Brain pericyte (primary cell): ENCODE data around the gene NEB.
"Not testable (repeated sequence)": the region's sequence is repeated elsewhere in the genome, so short reads cannot be mapped to it uniquely, and the experiment has no call there.

Experiments used
- DNase-seq: peaks from one replicate; pipeline ENCODE4 v3.0.0-alpha.2; 2012; ENCODE audit warnings: low read depth, low spot score

The NEB gene

GRCh38 chr2:151654891-151655290 lies 79.4 kb downstream of the NEB start:
- DNase-seq = no peak

GRCh38 chr2:151654085-151654484 lies 80.2 kb downstream of the NEB start:
- no peak for DNase-seq

GRCh38 chr2:151651274-151651673 lies 83.0 kb downstream of the NEB start:
- DNase-seq = no peak

GRCh38 chr2:151650456-151650855 lies 83.8 kb downstream of the NEB start:
- DNase-seq = no peak

GRCh38 chr2:151649966-151650365 lies 84.3 kb downstream of the NEB start:
- DNase-seq = no peak

GRCh38 chr2:151649400-151649799 lies 84.9 kb downstream of the NEB start:
- DNase-seq = no peak

- DNase-seq = not testable (repeated sequence)
Observed at GRCh38 chr2:151646512-151646911, 87.8 kb downstream of the NEB start.

- no peak for DNase-seq
Observed at GRCh38 chr2:151644580-151644979, 89.7 kb downstream of the NEB start.

- DNase-seq = not testable (repeated sequence)
Observed at GRCh38 chr2:151641895-151642294, 92.4 kb downstream of the NEB start.

- no peak for DNase-seq
Observed at GRCh38 chr2:151640087-151640486, 94.2 kb downstream of the NEB start.

GRCh38 chr2:151638990-151639389 lies 95.3 kb downstream of the NEB start:
- DNase-seq = no peak

- no peak for DNase-seq
Observed at GRCh38 chr2:151638191-151638933, 95.9 kb downstream of the NEB start.

- no peak for DNase-seq
Observed at GRCh38 chr2:151637271-151637781, 97.0 kb downstream of the NEB start.

- no peak for DNase-seq
Observed at GRCh38 chr2:151634736-151635467, 99.4 kb downstream of the NEB start.

- no peak for DNase-seq
Observed at GRCh38 chr2:151632993-151633565, 101.2 kb downstream of the NEB start.

- no peak for DNase-seq
Observed at GRCh38 chr2:151630372-151630771, 103.9 kb downstream of the NEB start.

GRCh38 chr2:151627353-151627752 lies 106.9 kb downstream of the NEB start:
- no peak for DNase-seq

- DNase-seq = no peak
Observed at GRCh38 chr2:151624271-151624670, 110.0 kb downstream of the NEB start.

- DNase-seq = no peak
Observed at GRCh38 chr2:151623631-151624030, 110.6 kb downstream of the NEB start.

- no peak for DNase-seq
Observed at GRCh38 chr2:151620761-151621160, 113.5 kb downstream of the NEB start.

GRCh38 chr2:151619337-151619989 lies 114.8 kb downstream of the NEB start:
- DNase-seq = peak; percentile 5

- no peak for DNase-seq
Observed at GRCh38 chr2:151616760-151617339, 117.4 kb downstream of the NEB start.
